ENCODE data around the gene C17orf113. TPM values are rescaled to one million over a fixed set of nuclear protein-coding genes. Genes with fewer than 3 reads are reported as not detected.

C17orf113 gene
- total RNA-seq, 1 donor, result under 0.01 TPM

- Histone ChIP-seq H4K20me1 (ENCODE audit: insufficient read depth, low read length) (peaks cover 43% of the 10 kb centered on the region), H3K4me3 (ENCODE audit: insufficient read depth, low read length) (no peak overlapping the region), H3K27ac (ENCODE audit: low read depth, low read length) (no peak overlapping the region), H3K79me2 (ENCODE audit: insufficient read depth, low read length) (peaks cover 80% of the 10 kb centered on the region), H3K27me3 (ENCODE audit: insufficient read depth, low read length) (no peaks in the 10 kb centered on the region), H3K4me1 (ENCODE audit: insufficient read depth, low read length) (peaks cover 51% of the 10 kb centered on the region), H3K4me2 (ENCODE audit: insufficient read depth, low read length) (no peak overlapping the region), H3K9me3 (ENCODE audit: low read depth, low read length) (no peaks in the 10 kb centered on the region), H2AFZ (ENCODE audit: low read length) (no peak overlapping the region), H3K36me3 (ENCODE audit: insufficient read depth, low read length) (peaks cover 57% of the 10 kb centered on the region)
- DNase-seq (ENCODE audit: insufficient read length, low spot score, missing footprints), result no peak
- no peak for TF ChIP-seq CTCF (IDR thresholded peaks at IDR 0.05; ENCODE audit: extremely low read depth, low read depth, low read length)
Observed at GRCh38 chr17:42000413-42001133, 49.8 kb downstream of the C17orf113 start.

GRCh38 chr17:41998497-41998896 lies 51.9 kb downstream of the C17orf113 start:
- Histone ChIP-seq H3K4me2 (ENCODE audit: insufficient read depth, low read length) (no peak overlapping the region), H3K27me3 (ENCODE audit: insufficient read depth, low read length) (no peaks in the 10 kb centered on the region), H3K27ac (ENCODE audit: low read depth, low read length) (no peak overlapping the region), H3K4me1 (ENCODE audit: insufficient read depth, low read length) (peaks cover 31% of the 10 kb centered on the region), H4K20me1 (ENCODE audit: insufficient read depth, low read length) (peaks cover 30% of the 10 kb centered on the region), H3K9me3 (ENCODE audit: low read depth, low read length) (no peaks in the 10 kb centered on the region), H3K4me3 (ENCODE audit: insufficient read depth, low read length) (no peak overlapping the region), H3K79me2 (ENCODE audit: insufficient read depth, low read length) (peaks cover 60% of the 10 kb centered on the region), H3K36me3 (ENCODE audit: insufficient read depth, low read length) (peaks cover 73% of the 10 kb centered on the region), H2AFZ (ENCODE audit: low read length) (no peak overlapping the region)
- DNase-seq (ENCODE audit: insufficient read length, low spot score, missing footprints), result no peak
- TF ChIP-seq CTCF (IDR thresholded peaks at IDR 0.05; ENCODE audit: extremely low read depth, low read depth, low read length), result no peak

- H3K4me2 ChIP-seq (ENCODE audit: insufficient read depth, low read length), result peak overlapping the region; percentile 59
- no peak overlapping the region for H2AFZ ChIP-seq (ENCODE audit: low read length)
- H3K27me3 ChIP-seq (ENCODE audit: insufficient read depth, low read length), result no peaks in the 10 kb centered on the region
- peaks cover 80% of the 10 kb centered on the region for H3K36me3 ChIP-seq (ENCODE audit: insufficient read depth, low read length)
- peaks cover 19% of the 10 kb centered on the region for H4K20me1 ChIP-seq (ENCODE audit: insufficient read depth, low read length)
- peak overlapping the region; percentile 35 for H3K4me3 ChIP-seq (ENCODE audit: insufficient read depth, low read length)
- H3K4me1 ChIP-seq (ENCODE audit: insufficient read depth, low read length), result peaks cover 21% of the 10 kb centered on the region
- no peaks in the 10 kb centered on the region for H3K9me3 ChIP-seq (ENCODE audit: low read depth, low read length)
- no peak for TF ChIP-seq CTCF (IDR thresholded peaks at IDR 0.05; ENCODE audit: extremely low read depth, low read depth, low read length)
- peak overlapping the region; percentile 76 for H3K27ac ChIP-seq (ENCODE audit: low read depth, low read length)
- H3K79me2 ChIP-seq (ENCODE audit: insufficient read depth, low read length), result peaks cover 47% of the 10 kb centered on the region
- DNase-seq (ENCODE audit: insufficient read length, low spot score, missing footprints), result no peak
Observed at GRCh38 chr17:41996855-41997164, 53.6 kb downstream of the C17orf113 start.

- Histone ChIP-seq H2AFZ (ENCODE audit: low read length) (no peak overlapping the region), H3K27ac (ENCODE audit: low read depth, low read length) (peak overlapping the region; percentile 39), H3K4me2 (ENCODE audit: insufficient read depth, low read length) (no peak overlapping the region), H3K27me3 (ENCODE audit: insufficient read depth, low read length) (no peaks in the 10 kb centered on the region), H4K20me1 (ENCODE audit: insufficient read depth, low read length) (peaks cover 7% of the 10 kb centered on the region), H3K4me1 (ENCODE audit: insufficient read depth, low read length) (peaks cover 21% of the 10 kb centered on the region), H3K4me3 (ENCODE audit: insufficient read depth, low read length) (no peak overlapping the region), H3K79me2 (ENCODE audit: insufficient read depth, low read length) (peaks cover 31% of the 10 kb centered on the region), H3K36me3 (ENCODE audit: insufficient read depth, low read length) (peaks cover 88% of the 10 kb centered on the region), H3K9me3 (ENCODE audit: low read depth, low read length) (no peaks in the 10 kb centered on the region)
- TF ChIP-seq CTCF (IDR thresholded peaks at IDR 0.05; ENCODE audit: extremely low read depth, low read depth, low read length), result no peak
- peak; percentile 48 for DNase-seq (ENCODE audit: insufficient read length, low spot score, missing footprints)
Observed at GRCh38 chr17:41992576-41992975, 57.8 kb downstream of the C17orf113 start.
